ENCODE measurements around the gene FOXP1. TPM values are rescaled to one million over a fixed set of nuclear protein-coding genes. Genes with fewer than 3 reads are reported as not detected.

Gene FOXP1
- total RNA-seq, 4 donors from 2014 or later, result 49.8 to 157 (median 71.9) TPM

- Histone ChIP-seq H3K9me3 (no peaks in the 10 kb centered on the region), H3K27me3 (no peaks in the 10 kb centered on the region), H3K4me1 (no peaks in the 10 kb centered on the region), H3K36me3 (no peaks in the 10 kb centered on the region), H3K27ac (no peak overlapping the region), H3K4me3 (no peak overlapping the region)
- TF ChIP-seq POLR2A (IDR thresholded peaks at IDR 0.05), result no peak
- no peak for TF ChIP-seq POLR2AphosphoS5 (IDR thresholded peaks at IDR 0.05)
- no peak for TF ChIP-seq CTCF (IDR thresholded peaks at IDR 0.05)
- 64% methylated on average over 4 of the region's 4 CpGs for WGBS
- DNase-seq (ENCODE audit: low spot score in 2 of 2), result no peak
Observed at GRCh38 chr3:71339049-71339448, 244.5 kb downstream of the FOXP1 start.

DNA sequence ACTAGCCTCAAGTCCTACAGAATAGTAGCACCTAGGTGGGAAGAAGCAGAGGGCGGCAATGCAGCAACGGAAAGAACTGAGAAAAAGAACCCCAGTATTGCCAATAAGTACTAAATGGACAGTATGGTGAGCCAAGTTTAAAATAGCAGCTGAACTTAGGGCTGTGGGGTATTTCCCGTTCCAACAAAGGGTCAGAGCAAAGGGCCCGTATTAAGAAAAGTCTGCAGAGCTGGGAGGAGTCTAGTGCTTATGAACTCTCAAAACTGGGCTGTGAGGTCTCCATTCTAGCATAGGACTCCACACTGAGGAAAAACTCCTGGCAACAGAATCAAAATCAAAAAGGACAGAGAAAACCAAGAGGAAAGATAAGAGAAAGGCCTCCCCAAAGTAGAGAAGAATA, 250.7 kb downstream of the FOXP1 start:
- no peak for DNase-seq (ENCODE audit: low spot score in 2 of 2)
- WGBS, result 84% methylated on average over 4 of the region's 4 CpGs

GRCh38 chr3:71330909-71331308, 252.6 kb downstream of the FOXP1 start:
- no peaks in the 10 kb centered on the region for H3K36me3 ChIP-seq
- WGBS, result 96% methylated on average over 11 of the region's 18 CpGs
- TF ChIP-seq POLR2A (IDR thresholded peaks at IDR 0.05) (no peak), CTCF (IDR thresholded peaks at IDR 0.05) (no peak), EP300 (IDR thresholded peaks at IDR 0.05) (no peak), POLR2AphosphoS5 (IDR thresholded peaks at IDR 0.05) (no peak)
- H3K4me3 ChIP-seq, result no peak overlapping the region
- no peaks in the 10 kb centered on the region for H3K4me1 ChIP-seq
- H3K27me3 ChIP-seq, result no peaks in the 10 kb centered on the region
- DNase-seq (ENCODE audit: low spot score in 2 of 2), result no peak
- H3K27ac ChIP-seq, result no peak overlapping the region
- no peaks in the 10 kb centered on the region for H3K9me3 ChIP-seq

More for the DNA sequence above, 250.7 kb downstream of the FOXP1 start:
- H3K4me3 ChIP-seq, result no peak overlapping the region
- TF ChIP-seq EP300 (IDR thresholded peaks at IDR 0.05), result no peak
- TF ChIP-seq POLR2A (IDR thresholded peaks at IDR 0.05), result no peak
- TF ChIP-seq CTCF (IDR thresholded peaks at IDR 0.05), result no peak
- TF ChIP-seq POLR2AphosphoS5 (IDR thresholded peaks at IDR 0.05), result no peak
- no peak overlapping the region for H3K27ac ChIP-seq
- no peaks in the 10 kb centered on the region for H3K4me1 ChIP-seq
- no peaks in the 10 kb centered on the region for H3K36me3 ChIP-seq
- H3K9me3 ChIP-seq, result no peaks in the 10 kb centered on the region
- H3K27me3 ChIP-seq, result no peaks in the 10 kb centered on the region

DNA sequence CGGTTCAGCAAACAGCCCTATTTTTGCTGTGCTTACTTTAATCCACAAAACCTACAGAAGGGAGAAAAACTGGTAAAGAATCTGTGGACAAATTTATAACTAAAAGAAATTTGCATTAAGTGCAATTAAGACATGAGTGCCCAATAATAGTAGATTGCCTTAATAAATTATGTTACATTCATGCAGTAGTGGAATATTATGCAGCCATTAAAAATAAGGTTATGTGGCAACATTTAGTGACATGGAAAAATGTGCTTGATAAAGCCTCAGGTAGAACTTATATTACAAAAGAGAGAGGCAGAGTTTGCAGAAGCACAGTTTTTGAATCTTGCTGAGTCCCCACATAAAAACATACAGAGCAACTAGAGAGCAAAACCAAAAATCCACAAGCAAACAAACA, 253.0 kb downstream of the FOXP1 start:
- no peak for DNase-seq (ENCODE audit: low spot score in 2 of 2)
- H3K27ac ChIP-seq, result no peak overlapping the region
- H3K9me3 ChIP-seq, result no peaks in the 10 kb centered on the region
- H3K4me1 ChIP-seq, result no peaks in the 10 kb centered on the region
- H3K36me3 ChIP-seq, result no peaks in the 10 kb centered on the region
- TF ChIP-seq POLR2A (IDR thresholded peaks at IDR 0.05), result no peak
- no peak for TF ChIP-seq CTCF (IDR thresholded peaks at IDR 0.05)
- TF ChIP-seq EP300 (IDR thresholded peaks at IDR 0.05), result no peak
- no peak for TF ChIP-seq POLR2AphosphoS5 (IDR thresholded peaks at IDR 0.05)
- no peak overlapping the region for H3K4me3 ChIP-seq
- H3K27me3 ChIP-seq, result no peaks in the 10 kb centered on the region
- WGBS, result 96% methylated on average over 1 of the region's 1 CpG

- Histone ChIP-seq H3K4me1 (no peaks in the 10 kb centered on the region), H3K27me3 (no peaks in the 10 kb centered on the region), H3K36me3 (no peaks in the 10 kb centered on the region), H3K4me3 (no peak overlapping the region), H3K9me3 (no peaks in the 10 kb centered on the region), H3K27ac (no peak overlapping the region)
- DNase-seq (ENCODE audit: low spot score in 2 of 2), result no peak
- WGBS, result 85% methylated on average over 1 of the region's 1 CpG
- TF ChIP-seq EP300 (IDR thresholded peaks at IDR 0.05) (no peak), CTCF (IDR thresholded peaks at IDR 0.05) (no peak), POLR2A (IDR thresholded peaks at IDR 0.05) (no peak), POLR2AphosphoS5 (IDR thresholded peaks at IDR 0.05) (no peak)
Observed at GRCh38 chr3:71329817-71330216, 253.7 kb downstream of the FOXP1 start.
